ENCODE measurements around the gene FBXW8.

Gene FBXW8

GRCh38 chr12:116924558-116925453, 14.1 kb downstream of the FBXW8 start:
- peak; percentile 16 for DNase-seq (ENCODE audit: low read depth)

- DNase-seq (ENCODE audit: low read depth), result no peak
Observed at GRCh38 chr12:116926283-116927243, 15.8 kb downstream of the FBXW8 start.

GRCh38 chr12:116927244-116927940, 16.6 kb downstream of the FBXW8 start:
- no peak for DNase-seq (ENCODE audit: low read depth)

GRCh38 chr12:116928504-116928903, 17.8 kb downstream of the FBXW8 start:
- DNase-seq (ENCODE audit: low read depth), result no peak

GRCh38 chr12:116929885-116930284, 19.1 kb downstream of the FBXW8 start:
- DNase-seq (ENCODE audit: low read depth), result no peak

GRCh38 chr12:116931665-116932064, 20.9 kb downstream of the FBXW8 start:
- DNase-seq (ENCODE audit: low read depth), result no peak

- DNase-seq (ENCODE audit: low read depth), result no peak
Observed at GRCh38 chr12:116933091-116933490, 22.3 kb downstream of the FBXW8 start.

- no peak for DNase-seq (ENCODE audit: low read depth)
Observed at GRCh38 chr12:116933512-116934246, 22.9 kb downstream of the FBXW8 start.

GRCh38 chr12:116934908-116935705, 24.4 kb downstream of the FBXW8 start:
- no peak for DNase-seq (ENCODE audit: low read depth)

- no peak for DNase-seq (ENCODE audit: low read depth)
Observed at GRCh38 chr12:116937640-116938039, 26.9 kb downstream of the FBXW8 start.

GRCh38 chr12:116939734-116940133, 29.0 kb downstream of the FBXW8 start:
- DNase-seq (ENCODE audit: low read depth), result no peak

GRCh38 chr12:116941188-116941587, 30.4 kb downstream of the FBXW8 start:
- no peak for DNase-seq (ENCODE audit: low read depth)

- no peak for DNase-seq (ENCODE audit: low read depth)
Observed at GRCh38 chr12:116943419-116944372, 32.9 kb downstream of the FBXW8 start.

- DNase-seq (ENCODE audit: low read depth), result no peak
Observed at GRCh38 chr12:116945886-116946550, 35.3 kb downstream of the FBXW8 start.

GRCh38 chr12:116948298-116948697, 37.5 kb downstream of the FBXW8 start:
- DNase-seq (ENCODE audit: low read depth), result no peak

- no peak for DNase-seq (ENCODE audit: low read depth)
Observed at GRCh38 chr12:116950628-116951325, 40.0 kb downstream of the FBXW8 start.

GRCh38 chr12:116954710-116955381, 44.1 kb downstream of the FBXW8 start:
- DNase-seq (ENCODE audit: low read depth), result no peak
